Nephron progenitor cell (in vitro differentiated cells): ENCODE data around the gene FAT4.

Source experiments
- DNase-seq: peaks from one replicate; pipeline ENCODE4 v3.0.0; 2021
- H3K27ac Mint-ChIP-seq: 2 replicates; pipeline ENCODE4 v1.8.0; 2021; ENCODE audit warnings: mild to moderate bottlenecking, moderate library complexity, mixed read lengths
- H3K27me3 Mint-ChIP-seq: 2 replicates; pipeline ENCODE4 v1.8.0; 2021; ENCODE audit warnings: mild to moderate bottlenecking, low read depth, mixed read lengths; ENCODE audit not compliant: poor library complexity
- H3K36me3 Mint-ChIP-seq: 2 replicates; pipeline ENCODE4 v1.8.0; 2021; ENCODE audit warnings: low read depth, mixed read lengths
- H3K4me1 Mint-ChIP-seq: 2 replicates; pipeline ENCODE4 v1.8.0; 2021; ENCODE audit warnings: mixed read lengths
- H3K4me3 Mint-ChIP-seq: 2 replicates; pipeline ENCODE4 v1.8.0; 2021; ENCODE audit warnings: mild to moderate bottlenecking, moderate library complexity, mixed read lengths
- H3K9me3 Mint-ChIP-seq: 2 replicates; pipeline ENCODE4 v1.8.0; 2021; ENCODE audit warnings: mild to moderate bottlenecking, moderate library complexity, mixed read lengths
- TF ChIP-seq, protein P1 (sequence below): fragments of 200-600 bp; sonication (generic); IDR thresholded peaks from 2 replicates; pipeline ENCODE4 v1.5.0; 2021; ENCODE audit warnings: antibody characterized with exemption

Gene FAT4

DNA sequence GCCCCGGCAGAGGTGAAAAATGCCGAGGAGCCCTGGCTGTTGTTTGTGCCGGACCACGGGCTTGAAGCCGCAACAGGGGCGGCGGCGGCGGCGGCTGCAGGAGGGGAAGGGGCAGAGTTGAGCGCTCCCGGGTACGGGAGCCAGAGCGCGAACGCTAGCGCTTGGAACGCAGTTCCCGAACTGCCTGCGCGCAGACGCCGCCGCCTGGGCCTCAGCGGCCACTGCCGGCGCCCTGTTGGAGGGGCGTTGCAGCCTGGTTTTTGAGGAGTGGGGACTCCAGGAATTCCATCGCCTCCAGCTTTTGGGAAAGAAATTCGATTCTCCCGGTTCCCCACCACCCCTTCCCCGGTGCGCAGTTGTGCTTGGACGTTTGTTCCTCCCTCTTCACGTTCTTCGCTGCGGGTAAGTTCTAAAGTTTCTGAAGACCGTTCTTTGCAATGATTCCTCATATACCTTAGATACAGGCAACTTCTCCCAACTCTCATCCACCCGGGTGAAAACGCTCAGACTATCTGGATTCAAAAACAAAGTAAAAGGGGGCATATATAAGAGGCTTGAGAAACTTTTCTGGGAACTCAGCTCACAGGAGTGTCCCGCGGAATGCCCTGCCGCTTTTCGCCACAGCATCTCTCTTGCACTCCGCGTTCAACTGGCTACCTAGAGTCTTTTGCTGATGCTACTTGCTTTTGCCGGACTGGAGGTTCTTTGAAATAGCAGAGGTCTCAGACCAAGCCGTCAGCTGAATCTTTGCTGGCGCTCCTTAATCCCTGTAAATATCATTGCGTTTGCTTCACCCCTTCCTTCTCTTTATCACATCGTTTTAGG is 1.0 kb downstream of the FAT4 start:
- peaks cover 27% of the 10 kb centered on the region for H3K27me3 Mint-ChIP-seq
- H3K4me1 Mint-ChIP-seq = peaks cover 41% of the 10 kb centered on the region
- H3K4me3 Mint-ChIP-seq = peak overlapping the region; percentile 97
- DNase-seq = peak; percentile 71
- H3K9me3 Mint-ChIP-seq = peaks cover 2% of the 10 kb centered on the region
- H3K27ac Mint-ChIP-seq = peak overlapping the region; percentile 98
- H3K36me3 Mint-ChIP-seq = peaks cover 5% of the 10 kb centered on the region
- TF ChIP-seq, protein P1, sequence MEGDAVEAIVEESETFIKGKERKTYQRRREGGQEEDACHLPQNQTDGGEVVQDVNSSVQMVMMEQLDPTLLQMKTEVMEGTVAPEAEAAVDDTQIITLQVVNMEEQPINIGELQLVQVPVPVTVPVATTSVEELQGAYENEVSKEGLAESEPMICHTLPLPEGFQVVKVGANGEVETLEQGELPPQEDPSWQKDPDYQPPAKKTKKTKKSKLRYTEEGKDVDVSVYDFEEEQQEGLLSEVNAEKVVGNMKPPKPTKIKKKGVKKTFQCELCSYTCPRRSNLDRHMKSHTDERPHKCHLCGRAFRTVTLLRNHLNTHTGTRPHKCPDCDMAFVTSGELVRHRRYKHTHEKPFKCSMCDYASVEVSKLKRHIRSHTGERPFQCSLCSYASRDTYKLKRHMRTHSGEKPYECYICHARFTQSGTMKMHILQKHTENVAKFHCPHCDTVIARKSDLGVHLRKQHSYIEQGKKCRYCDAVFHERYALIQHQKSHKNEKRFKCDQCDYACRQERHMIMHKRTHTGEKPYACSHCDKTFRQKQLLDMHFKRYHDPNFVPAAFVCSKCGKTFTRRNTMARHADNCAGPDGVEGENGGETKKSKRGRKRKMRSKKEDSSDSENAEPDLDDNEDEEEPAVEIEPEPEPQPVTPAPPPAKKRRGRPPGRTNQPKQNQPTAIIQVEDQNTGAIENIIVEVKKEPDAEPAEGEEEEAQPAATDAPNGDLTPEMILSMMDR = no peak

DNA sequence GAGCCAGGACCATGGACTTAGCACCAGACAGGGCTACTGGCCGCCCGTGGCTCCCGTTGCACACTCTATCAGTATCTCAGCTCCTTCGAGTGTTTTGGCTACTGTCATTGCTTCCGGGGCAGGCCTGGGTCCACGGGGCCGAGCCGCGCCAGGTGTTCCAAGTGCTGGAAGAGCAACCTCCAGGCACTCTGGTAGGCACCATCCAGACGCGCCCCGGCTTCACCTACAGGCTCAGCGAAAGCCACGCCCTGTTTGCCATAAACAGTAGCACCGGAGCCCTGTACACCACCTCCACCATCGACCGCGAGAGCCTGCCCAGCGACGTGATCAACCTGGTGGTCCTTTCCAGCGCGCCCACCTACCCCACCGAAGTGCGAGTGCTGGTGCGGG is 1.6 kb downstream of the FAT4 start:
- TF ChIP-seq, protein P1 = no peak
- H3K9me3 Mint-ChIP-seq = no peaks in the 10 kb centered on the region
- peaks cover 29% of the 10 kb centered on the region for H3K27me3 Mint-ChIP-seq
- peaks cover 5% of the 10 kb centered on the region for H3K36me3 Mint-ChIP-seq
- peaks cover 41% of the 10 kb centered on the region for H3K4me1 Mint-ChIP-seq
- no peak overlapping the region for H3K27ac Mint-ChIP-seq
- H3K4me3 Mint-ChIP-seq = peak overlapping the region; percentile 97
- DNase-seq = peak; percentile 32

DNA sequence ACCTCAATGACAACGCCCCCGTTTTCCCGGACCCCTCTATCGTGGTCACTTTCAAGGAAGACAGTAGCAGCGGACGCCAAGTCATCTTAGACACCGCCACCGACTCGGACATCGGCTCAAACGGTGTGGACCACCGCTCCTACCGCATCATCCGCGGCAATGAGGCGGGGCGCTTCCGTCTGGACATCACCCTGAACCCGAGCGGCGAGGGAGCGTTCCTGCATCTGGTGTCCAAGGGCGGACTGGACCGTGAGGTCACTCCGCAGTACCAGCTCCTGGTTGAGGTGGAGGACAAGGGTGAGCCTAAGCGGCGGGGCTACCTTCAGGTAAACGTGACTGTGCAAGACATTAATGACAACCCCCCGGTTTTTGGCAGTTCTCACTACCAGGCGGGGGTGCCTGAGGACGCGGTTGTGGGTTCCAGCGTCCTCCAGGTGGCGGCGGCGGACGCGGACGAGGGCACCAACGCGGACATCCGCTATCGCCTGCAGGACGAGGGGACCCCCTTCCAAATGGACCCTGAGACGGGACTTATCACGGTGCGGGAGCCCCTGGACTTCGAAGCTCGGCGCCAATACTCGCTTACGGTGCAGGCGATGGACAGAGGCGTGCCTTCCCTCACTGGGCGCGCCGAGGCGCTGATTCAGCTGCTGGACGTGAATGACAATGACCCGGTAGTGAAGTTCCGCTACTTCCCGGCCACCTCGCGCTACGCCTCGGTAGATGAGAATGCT is 2.2 kb downstream of the FAT4 start:
- DNase-seq = peak; percentile 49
- no peak overlapping the region for H3K27ac Mint-ChIP-seq
- H3K4me3 Mint-ChIP-seq = peak overlapping the region; percentile 97
- H3K36me3 Mint-ChIP-seq = peaks cover 5% of the 10 kb centered on the region
- TF ChIP-seq, protein P1 = no peak
- H3K9me3 Mint-ChIP-seq = no peaks in the 10 kb centered on the region
- peaks cover 29% of the 10 kb centered on the region for H3K27me3 Mint-ChIP-seq
- peaks cover 42% of the 10 kb centered on the region for H3K4me1 Mint-ChIP-seq

DNA sequence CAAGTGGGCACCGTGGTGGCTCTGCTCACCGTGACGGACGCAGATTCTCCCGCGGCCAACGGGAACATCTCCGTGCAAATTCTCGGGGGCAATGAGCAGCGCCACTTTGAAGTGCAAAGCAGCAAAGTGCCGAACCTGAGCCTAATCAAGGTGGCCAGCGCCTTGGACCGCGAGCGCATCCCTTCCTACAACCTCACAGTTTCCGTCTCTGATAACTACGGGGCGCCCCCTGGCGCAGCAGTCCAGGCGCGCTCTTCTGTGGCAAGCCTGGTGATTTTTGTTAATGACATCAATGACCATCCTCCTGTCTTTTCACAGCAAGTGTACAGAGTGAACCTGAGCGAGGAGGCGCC is 2.7 kb downstream of the FAT4 start:
- Mint-ChIP-seq H3K4me3 (peak overlapping the region; percentile 97), H3K9me3 (no peaks in the 10 kb centered on the region), H3K4me1 (peaks cover 48% of the 10 kb centered on the region), H3K27ac (no peak overlapping the region), H3K27me3 (peaks cover 29% of the 10 kb centered on the region), H3K36me3 (peaks cover 5% of the 10 kb centered on the region)
- DNase-seq = peak; percentile 64
- TF ChIP-seq, protein P1 = peak; percentile 59

DNA sequence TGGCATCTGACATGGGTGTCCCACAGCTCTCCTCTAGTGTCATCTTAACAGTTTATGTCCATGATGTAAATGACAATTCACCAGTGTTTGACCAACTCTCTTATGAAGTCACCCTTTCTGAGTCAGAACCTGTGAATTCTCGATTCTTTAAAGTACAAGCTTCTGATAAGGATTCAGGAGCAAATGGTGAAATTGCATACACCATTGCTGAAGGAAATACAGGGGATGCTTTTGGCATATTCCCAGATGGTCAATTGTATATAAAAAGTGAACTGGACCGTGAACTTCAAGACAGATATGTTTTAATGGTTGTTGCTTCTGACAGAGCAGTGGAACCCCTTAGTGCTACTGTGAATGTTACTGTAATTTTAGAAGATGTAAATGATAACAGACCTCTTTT is 4.6 kb downstream of the FAT4 start:
- peaks cover 42% of the 10 kb centered on the region for H3K4me1 Mint-ChIP-seq
- no peak for DNase-seq
- H3K4me3 Mint-ChIP-seq = no peak overlapping the region
- H3K27ac Mint-ChIP-seq = no peak overlapping the region
- no peaks in the 10 kb centered on the region for H3K9me3 Mint-ChIP-seq
- TF ChIP-seq, protein P1 = no peak
- peaks cover 5% of the 10 kb centered on the region for H3K36me3 Mint-ChIP-seq
- peaks cover 29% of the 10 kb centered on the region for H3K27me3 Mint-ChIP-seq
